Astrocyte of the hippocampus (primary cell): Measurements from ENCODE around the gene SEL1L2.
"Not testable (repeated sequence)": the region's sequence is repeated elsewhere in the genome, so short reads cannot be mapped to it uniquely, and the experiment has no call there.

ENCODE experiments used
- DNase-seq: peaks from one replicate; pipeline ENCODE4 v3.0.0; 2011; ENCODE audit warnings: low read depth, low spot score

Gene SEL1L2

GRCh38 chr20:13990465-13990864 lies at the start of gene SEL1L2:
TSS of gene SEL1L2 (minus strand) at chr20:13990614. CDS start at chr20:13990534, 80 bp downstream.
- DNase-seq, result no peak

GRCh38 chr20:14036567-14036966 lies 46.2 kb upstream of the SEL1L2 start:
- DNase-seq, result no peak

- DNase-seq, result no peak
Observed at GRCh38 chr20:14033310-14033709, 42.9 kb upstream of the SEL1L2 start.

GRCh38 chr20:14030991-14031390 lies 40.6 kb upstream of the SEL1L2 start:
- no peak for DNase-seq

- no peak for DNase-seq
Observed at GRCh38 chr20:14012671-14013070, 22.3 kb upstream of the SEL1L2 start.

- DNase-seq, result no peak
Observed at GRCh38 chr20:14009208-14009607, 18.8 kb upstream of the SEL1L2 start.

GRCh38 chr20:14005996-14006395 lies 15.6 kb upstream of the SEL1L2 start:
- DNase-seq, result no peak

- DNase-seq, result no peak
Observed at GRCh38 chr20:14000917-14001316, 10.5 kb upstream of the SEL1L2 start.

GRCh38 chr20:13996265-13996664 lies 5.9 kb upstream of the SEL1L2 start:
- DNase-seq, result no peak

GRCh38 chr20:13995841-13996240 lies 5.4 kb upstream of the SEL1L2 start:
- peak; percentile 45 for DNase-seq

GRCh38 chr20:13995086-13995665 lies 4.8 kb upstream of the SEL1L2 start, which contains the start of gene MACROD2:
TSS of gene MACROD2 (plus strand) at chr20:13995516.
- DNase-seq, result peak; percentile 98

- not testable (repeated sequence) for DNase-seq
Observed at GRCh38 chr20:13991955-13992354, 1.5 kb upstream of the SEL1L2 start.

- no peak for DNase-seq
Observed at GRCh38 chr20:13991311-13991710, 897 bp upstream of the SEL1L2 start.

- DNase-seq, result peak; percentile 14
Observed at GRCh38 chr20:13984211-13984610, 6.2 kb downstream of the SEL1L2 start.

- DNase-seq, result no peak
Observed at GRCh38 chr20:13960525-13960924, 29.9 kb downstream of the SEL1L2 start.

- DNase-seq, result no peak
Observed at GRCh38 chr20:13960119-13960518, 30.3 kb downstream of the SEL1L2 start.

GRCh38 chr20:13953227-13953626 lies 37.2 kb downstream of the SEL1L2 start:
- DNase-seq, result no peak

GRCh38 chr20:13947719-13948118 lies 42.7 kb downstream of the SEL1L2 start:
- DNase-seq, result no peak

GRCh38 chr20:13941031-13941430 lies 49.4 kb downstream of the SEL1L2 start:
- no peak for DNase-seq

GRCh38 chr20:13936781-13937576 lies 53.4 kb downstream of the SEL1L2 start:
- no peak for DNase-seq

GRCh38 chr20:13934992-13935894 lies 55.2 kb downstream of the SEL1L2 start:
- DNase-seq, result no peak

GRCh38 chr20:13930281-13930680 lies 60.1 kb downstream of the SEL1L2 start:
- no peak for DNase-seq
